ENCODE results near the gene FAM43A. TPM values are rescaled to one million over a fixed set of nuclear protein-coding genes. Genes with fewer than 3 reads are reported as not detected.

FAM43A gene
- total RNA-seq, 4 donors from 2014 or later = 2.7 to 4.8 (median 4.3) TPM

GRCh38 chr3:194727435-194728128 lies 41.9 kb downstream of the FAM43A start:
- no peak for TF ChIP-seq POLR2A (IDR thresholded peaks at IDR 0.05)
- TF ChIP-seq CTCF (IDR thresholded peaks at IDR 0.05 in 4 of 5, conservative IDR thresholded peaks at IDR 0.05 in 1 of 5) = no peak
- in situ Hi-C loops (cut with MboI; ENCODE audit: low sequenced_read_pairs in 4 of 4) = no loop called here
- no peak for DNase-seq
- no peak for ATAC-seq
- intact Hi-C loops (cut with DNase I; ENCODE audit: low total_unique reads) = no loop called here
- Histone ChIP-seq H3K4me3 (no peak overlapping the region), H3K36me3 (no peaks in the 10 kb centered on the region), H3K27me3 (no peaks in the 10 kb centered on the region), H3K9me3 (no peaks in the 10 kb centered on the region), H3K4me1 (no peaks in the 10 kb centered on the region), H3K27ac (no peak overlapping the region)

GRCh38 chr3:194728986-194729385 lies 43.3 kb downstream of the FAM43A start:
- ATAC-seq = no peak
- no peak for TF ChIP-seq POLR2A (IDR thresholded peaks at IDR 0.05)
- no peak for TF ChIP-seq CTCF (IDR thresholded peaks at IDR 0.05 in 4 of 5, conservative IDR thresholded peaks at IDR 0.05 in 1 of 5)
- H3K27ac ChIP-seq = no peak overlapping the region
- DNase-seq = no peak
- no peaks in the 10 kb centered on the region for H3K9me3 ChIP-seq
- no peaks in the 10 kb centered on the region for H3K27me3 ChIP-seq
- no peaks in the 10 kb centered on the region for H3K4me1 ChIP-seq
- in situ Hi-C loops (cut with MboI; ENCODE audit: low sequenced_read_pairs in 4 of 4) (no loop called here), intact Hi-C loops (cut with DNase I; ENCODE audit: low total_unique reads) (no loop called here)
- H3K36me3 ChIP-seq = no peaks in the 10 kb centered on the region
- H3K4me3 ChIP-seq = no peak overlapping the region

GRCh38 chr3:194730365-194730764 lies 44.7 kb downstream of the FAM43A start:
- ATAC-seq (no peak), DNase-seq (no peak)
- Histone ChIP-seq H3K27me3 (no peaks in the 10 kb centered on the region), H3K4me3 (no peak overlapping the region), H3K4me1 (no peaks in the 10 kb centered on the region), H3K36me3 (no peaks in the 10 kb centered on the region), H3K9me3 (peaks cover 0 to 5% (median 0%) of the 10 kb centered on the region in 3 donors), H3K27ac (no peak overlapping the region)
- intact Hi-C loops (cut with DNase I; ENCODE audit: low total_unique reads) (no loop called here), in situ Hi-C loops (cut with MboI; ENCODE audit: low sequenced_read_pairs in 4 of 4) (no loop called here)
- no peak for TF ChIP-seq CTCF (IDR thresholded peaks at IDR 0.05 in 4 of 5, conservative IDR thresholded peaks at IDR 0.05 in 1 of 5)
- no peak for TF ChIP-seq POLR2A (IDR thresholded peaks at IDR 0.05)

GRCh38 chr3:194731506-194732073 lies 45.9 kb downstream of the FAM43A start:
- no peaks in the 10 kb centered on the region for H3K27me3 ChIP-seq
- in situ Hi-C loops (cut with MboI; ENCODE audit: low sequenced_read_pairs in 4 of 4) (no loop called here), intact Hi-C loops (cut with DNase I; ENCODE audit: low total_unique reads) (no loop called here)
- no peak for TF ChIP-seq POLR2A (IDR thresholded peaks at IDR 0.05)
- TF ChIP-seq CTCF (IDR thresholded peaks at IDR 0.05 in 4 of 5, conservative IDR thresholded peaks at IDR 0.05 in 1 of 5) = no peak
- H3K4me1 ChIP-seq = no peaks in the 10 kb centered on the region
- H3K27ac ChIP-seq = no peak overlapping the region
- H3K4me3 ChIP-seq = no peak overlapping the region
- DNase-seq = no peak
- H3K36me3 ChIP-seq = no peaks in the 10 kb centered on the region
- no peak for ATAC-seq
- H3K9me3 ChIP-seq = peaks cover 0 to 5% (median 0%) of the 10 kb centered on the region in 3 donors
